ENCODE results near the gene ANO10.

Gene ANO10

DNA sequence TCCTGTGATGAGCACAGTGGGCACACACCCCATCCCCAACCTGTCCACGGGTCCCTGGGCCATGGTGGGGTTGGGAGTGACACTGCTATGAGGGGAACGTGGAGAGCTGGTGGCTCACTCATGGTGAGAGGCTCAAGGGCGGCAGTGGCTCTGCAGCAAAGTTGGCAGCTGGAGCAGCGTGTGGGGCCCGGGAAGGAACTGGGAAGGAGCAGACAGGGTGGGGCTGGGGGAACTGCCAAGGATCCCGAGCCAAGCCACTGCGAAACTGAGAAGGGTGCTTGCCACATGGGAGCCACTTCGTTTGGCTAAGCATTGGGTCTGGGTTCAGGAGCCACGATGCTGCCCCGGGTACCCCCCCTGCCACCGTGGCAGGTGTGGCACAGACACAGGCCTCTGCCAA lies 255.3 kb downstream of the ANO10 start:
- TF ChIP-seq CREB1 (IDR thresholded peaks at IDR 0.05; ENCODE audit: low read depth) (no peak), NFIC (IDR thresholded peaks at IDR 0.05) (no peak), ZBTB7A (IDR thresholded peaks at IDR 0.05; ENCODE audit: low read depth) (no peak), CEBPB (IDR thresholded peaks at IDR 0.05) (no peak), TCF12 (IDR thresholded peaks at IDR 0.05; ENCODE audit: low read depth) (no peak), EP300 (IDR thresholded peaks at IDR 0.05; ENCODE audit: borderline replicate concordance) (no peak), TAF1 (IDR thresholded peaks at IDR 0.05; ENCODE audit: low read depth) (no peak), FOXM1 (IDR thresholded peaks at IDR 0.05; ENCODE audit: borderline replicate concordance, low read depth) (no peak)
- TF ChIP-seq, protein P1, sequence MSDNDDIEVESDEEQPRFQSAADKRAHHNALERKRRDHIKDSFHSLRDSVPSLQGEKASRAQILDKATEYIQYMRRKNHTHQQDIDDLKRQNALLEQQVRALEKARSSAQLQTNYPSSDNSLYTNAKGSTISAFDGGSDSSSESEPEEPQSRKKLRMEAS (IDR thresholded peaks at IDR 0.05) = no peak
- TF ChIP-seq, protein P2, sequence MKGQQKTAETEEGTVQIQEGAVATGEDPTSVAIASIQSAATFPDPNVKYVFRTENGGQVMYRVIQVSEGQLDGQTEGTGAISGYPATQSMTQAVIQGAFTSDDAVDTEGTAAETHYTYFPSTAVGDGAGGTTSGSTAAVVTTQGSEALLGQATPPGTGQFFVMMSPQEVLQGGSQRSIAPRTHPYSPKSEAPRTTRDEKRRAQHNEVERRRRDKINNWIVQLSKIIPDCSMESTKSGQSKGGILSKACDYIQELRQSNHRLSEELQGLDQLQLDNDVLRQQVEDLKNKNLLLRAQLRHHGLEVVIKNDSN (IDR thresholded peaks at IDR 0.05) = no peak

DNA sequence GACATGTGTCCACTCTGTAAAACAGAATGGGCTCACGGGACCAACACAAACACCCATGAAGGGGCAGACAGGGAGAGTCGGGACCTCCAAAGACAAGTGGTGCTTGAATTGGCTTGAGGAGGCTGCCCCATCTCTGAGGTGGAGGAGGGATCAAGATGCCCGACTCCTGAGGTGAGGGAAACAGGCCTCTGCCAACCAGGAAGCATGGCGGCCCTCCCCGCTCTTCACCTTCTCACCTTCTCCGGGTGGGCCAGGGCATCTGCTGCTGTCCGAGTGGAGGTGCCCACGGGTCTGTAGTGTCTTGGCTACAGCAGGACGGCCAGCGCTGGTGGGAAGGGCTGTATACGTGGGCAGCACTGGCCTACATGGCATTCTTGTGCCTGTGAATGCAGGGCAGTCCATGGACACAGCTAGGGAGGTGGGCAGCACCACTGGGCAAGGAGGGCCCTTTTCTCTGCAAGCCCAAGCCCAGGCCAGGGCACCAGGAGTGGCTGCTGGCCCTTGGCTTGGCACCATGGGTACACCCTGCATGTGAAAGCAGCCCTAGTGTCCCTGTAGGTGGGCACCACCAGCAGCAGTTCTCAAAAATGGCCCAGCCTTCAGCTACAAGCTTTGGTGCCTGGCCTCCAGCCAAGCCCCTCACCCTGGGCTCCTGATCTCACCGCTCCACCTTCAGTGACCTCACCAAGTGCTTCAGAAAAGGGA lies 256.1 kb downstream of the ANO10 start:
- TF ChIP-seq, protein P3, sequence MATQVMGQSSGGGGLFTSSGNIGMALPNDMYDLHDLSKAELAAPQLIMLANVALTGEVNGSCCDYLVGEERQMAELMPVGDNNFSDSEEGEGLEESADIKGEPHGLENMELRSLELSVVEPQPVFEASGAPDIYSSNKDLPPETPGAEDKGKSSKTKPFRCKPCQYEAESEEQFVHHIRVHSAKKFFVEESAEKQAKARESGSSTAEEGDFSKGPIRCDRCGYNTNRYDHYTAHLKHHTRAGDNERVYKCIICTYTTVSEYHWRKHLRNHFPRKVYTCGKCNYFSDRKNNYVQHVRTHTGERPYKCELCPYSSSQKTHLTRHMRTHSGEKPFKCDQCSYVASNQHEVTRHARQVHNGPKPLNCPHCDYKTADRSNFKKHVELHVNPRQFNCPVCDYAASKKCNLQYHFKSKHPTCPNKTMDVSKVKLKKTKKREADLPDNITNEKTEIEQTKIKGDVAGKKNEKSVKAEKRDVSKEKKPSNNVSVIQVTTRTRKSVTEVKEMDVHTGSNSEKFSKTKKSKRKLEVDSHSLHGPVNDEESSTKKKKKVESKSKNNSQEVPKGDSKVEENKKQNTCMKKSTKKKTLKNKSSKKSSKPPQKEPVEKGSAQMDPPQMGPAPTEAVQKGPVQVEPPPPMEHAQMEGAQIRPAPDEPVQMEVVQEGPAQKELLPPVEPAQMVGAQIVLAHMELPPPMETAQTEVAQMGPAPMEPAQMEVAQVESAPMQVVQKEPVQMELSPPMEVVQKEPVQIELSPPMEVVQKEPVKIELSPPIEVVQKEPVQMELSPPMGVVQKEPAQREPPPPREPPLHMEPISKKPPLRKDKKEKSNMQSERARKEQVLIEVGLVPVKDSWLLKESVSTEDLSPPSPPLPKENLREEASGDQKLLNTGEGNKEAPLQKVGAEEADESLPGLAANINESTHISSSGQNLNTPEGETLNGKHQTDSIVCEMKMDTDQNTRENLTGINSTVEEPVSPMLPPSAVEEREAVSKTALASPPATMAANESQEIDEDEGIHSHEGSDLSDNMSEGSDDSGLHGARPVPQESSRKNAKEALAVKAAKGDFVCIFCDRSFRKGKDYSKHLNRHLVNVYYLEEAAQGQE (IDR thresholded peaks at IDR 0.05; ENCODE audit: low read depth) = no peak
- TF ChIP-seq TCF12 (IDR thresholded peaks at IDR 0.05; ENCODE audit: low read depth) = no peak
- no peak for TF ChIP-seq RAD21 (IDR thresholded peaks at IDR 0.05; ENCODE audit: low read depth)
- TF ChIP-seq FOXM1 (IDR thresholded peaks at IDR 0.05; ENCODE audit: borderline replicate concordance, low read depth) = no peak
- no peak for TF ChIP-seq ZBTB7A (IDR thresholded peaks at IDR 0.05; ENCODE audit: low read depth)
- TF ChIP-seq EGR1 (IDR thresholded peaks at IDR 0.05) = no peak
- TF ChIP-seq TEAD4 (IDR thresholded peaks at IDR 0.05) = no peak
- TF ChIP-seq, protein P1 (IDR thresholded peaks at IDR 0.05) = no peak
- TF ChIP-seq CEBPB (IDR thresholded peaks at IDR 0.05) = no peak
- no peak for TF ChIP-seq EP300 (IDR thresholded peaks at IDR 0.05; ENCODE audit: borderline replicate concordance)
- no peak for TF ChIP-seq CREB1 (IDR thresholded peaks at IDR 0.05; ENCODE audit: low read depth)
- TF ChIP-seq YY1 (IDR thresholded peaks at IDR 0.05; ENCODE audit: low read depth) = no peak

DNA sequence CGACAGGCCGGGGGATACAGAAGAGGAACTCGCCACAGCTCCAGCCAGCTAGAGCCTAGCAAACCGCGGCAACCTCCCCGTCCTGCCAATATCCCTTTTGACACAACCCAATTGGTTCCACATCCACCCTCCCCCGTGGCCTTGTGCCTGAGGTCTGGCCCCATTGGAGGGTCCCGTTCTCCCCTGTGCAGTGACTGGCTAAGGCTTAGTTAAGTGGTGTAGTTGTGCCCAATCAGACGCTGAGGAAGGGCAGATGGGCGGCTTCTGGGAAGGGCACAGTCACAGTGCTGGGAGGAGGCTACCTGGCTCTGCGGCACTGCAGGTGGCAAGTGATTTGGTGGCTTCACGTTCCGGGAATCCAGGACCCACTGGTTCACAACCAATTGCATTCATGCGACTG lies 256.9 kb downstream of the ANO10 start:
- TF ChIP-seq, protein P3 (IDR thresholded peaks at IDR 0.05; ENCODE audit: low read depth) = no peak
- TF ChIP-seq RAD21 (IDR thresholded peaks at IDR 0.05; ENCODE audit: low read depth) = no peak
- TF ChIP-seq TCF12 (IDR thresholded peaks at IDR 0.05; ENCODE audit: low read depth) = no peak

DNA sequence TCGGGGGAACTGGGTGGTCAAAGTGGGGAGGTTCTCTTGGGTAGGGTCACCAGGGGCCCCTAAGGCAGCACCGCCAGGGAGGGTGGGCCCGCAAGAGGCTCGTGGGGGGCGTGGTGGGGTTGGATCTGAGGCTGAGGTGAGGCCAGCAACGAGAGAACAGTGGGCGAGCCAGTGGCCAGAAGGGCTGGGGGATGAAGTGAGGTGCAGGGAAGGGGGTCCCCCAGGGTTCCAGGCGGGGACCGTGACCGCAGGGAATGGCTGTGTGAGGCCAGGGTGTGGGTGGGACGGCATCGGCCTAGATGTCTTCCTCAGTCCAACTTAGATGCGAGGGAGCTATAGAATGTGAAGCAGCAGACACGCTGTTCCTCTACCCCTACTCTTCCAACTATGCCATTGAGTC lies 257.3 kb downstream of the ANO10 start:
- TF ChIP-seq RAD21 (IDR thresholded peaks at IDR 0.05; ENCODE audit: low read depth) = no peak
- TF ChIP-seq, protein P1 (IDR thresholded peaks at IDR 0.05) = no peak
- no peak for TF ChIP-seq ZBTB7A (IDR thresholded peaks at IDR 0.05; ENCODE audit: low read depth)
- TF ChIP-seq EP300 (IDR thresholded peaks at IDR 0.05; ENCODE audit: borderline replicate concordance) = no peak
- TF ChIP-seq TAF1 (IDR thresholded peaks at IDR 0.05; ENCODE audit: low read depth) = no peak
- TF ChIP-seq CREB1 (IDR thresholded peaks at IDR 0.05; ENCODE audit: low read depth) = no peak
- TF ChIP-seq CEBPB (IDR thresholded peaks at IDR 0.05) = no peak
- TF ChIP-seq FOXM1 (IDR thresholded peaks at IDR 0.05; ENCODE audit: borderline replicate concordance, low read depth) = no peak
- no peak for TF ChIP-seq TEAD4 (IDR thresholded peaks at IDR 0.05)
- no peak for TF ChIP-seq YY1 (IDR thresholded peaks at IDR 0.05; ENCODE audit: low read depth)
- TF ChIP-seq, protein P2 (IDR thresholded peaks at IDR 0.05) = no peak
- no peak for TF ChIP-seq NFIC (IDR thresholded peaks at IDR 0.05)
- TF ChIP-seq EGR1 (IDR thresholded peaks at IDR 0.05) = no peak
- TF ChIP-seq, protein P3 (IDR thresholded peaks at IDR 0.05; ENCODE audit: low read depth) = no peak
- no peak for TF ChIP-seq TCF12 (IDR thresholded peaks at IDR 0.05; ENCODE audit: low read depth)
